ENCODE results near the gene CAMK1D. TPM values are rescaled to one million over a fixed set of nuclear protein-coding genes. Genes with fewer than 3 reads are reported as not detected.
"Not testable (repeated sequence)": the region's sequence is repeated elsewhere in the genome, so short reads cannot be mapped to it uniquely, and the experiment has no call there.

The CAMK1D gene
- total and polyA plus RNA-seq, 2 experiments from 2014 or later: 4.6 to 7.2 TPM

GRCh38 chr10:12327476-12327875, 21.9 kb upstream of the CAMK1D start (continued):
- no peak for TF ChIP-seq ZNF462 (CRISPR knock-in tag; IDR thresholded peaks at IDR 0.05)
- no peak for TF ChIP-seq EZH2phosphoT487 (IDR thresholded peaks at IDR 0.05; ENCODE audit: unreplicated experiment)
- no peak for TF ChIP-seq ETS1 (IDR thresholded peaks at IDR 0.05)
- no peak for TF ChIP-seq JUNB (IDR thresholded peaks at IDR 0.05; ENCODE audit: unreplicated experiment)
- TF ChIP-seq ZNF114 (CRISPR knock-in tag; IDR thresholded peaks at IDR 0.05): no peak
- no peak for TF ChIP-seq ZNF331 (CRISPR knock-in tag; IDR thresholded peaks at IDR 0.05; ENCODE audit: low read depth)

DNA sequence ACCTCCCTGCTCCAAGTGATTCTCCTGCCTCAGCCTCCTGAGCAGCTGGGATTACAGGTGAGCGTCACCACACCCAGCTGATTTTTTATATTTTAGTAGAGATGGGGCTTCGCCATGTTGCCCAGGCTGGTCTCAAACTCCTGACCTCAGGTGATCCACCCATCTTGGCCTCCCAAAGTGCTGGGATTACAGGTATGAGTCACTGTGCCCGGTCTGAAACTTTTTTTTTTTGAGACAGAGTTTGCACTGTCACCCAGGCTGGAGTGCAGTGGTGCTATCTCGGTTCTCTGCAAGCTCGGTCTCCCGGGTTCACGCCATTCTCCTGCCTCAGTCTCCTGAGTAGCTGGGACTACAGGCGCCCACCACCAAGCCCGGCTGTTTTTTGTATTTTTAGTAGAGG, 21.0 kb upstream of the CAMK1D start:
- not testable (repeated sequence) for H4K20me1 ChIP-seq (replicated peaks; ENCODE audit: insufficient read depth); H3K4me1 Mint-ChIP-seq; H3K27me3 ChIP-seq (ENCODE audit: insufficient read depth); H3K27ac ChIP-seq (ENCODE audit: low read depth); H3K9me3 Mint-ChIP-seq; DNase-seq (ENCODE audit: low spot score); ATAC-seq; H3K79me2 ChIP-seq (replicated peaks; ENCODE audit: insufficient read depth); H3K27ac Mint-ChIP-seq; H3K9me2 ChIP-seq (ENCODE audit: insufficient read depth); H3K36me3 Mint-ChIP-seq (ENCODE audit: low read depth); H2AFZ ChIP-seq; H3F3A ChIP-seq (replicated peaks; ENCODE audit: low read depth); H3K36me3 ChIP-seq (ENCODE audit: insufficient read depth); H3K27me3 Mint-ChIP-seq (ENCODE audit: insufficient read depth, low read depth, poor library complexity); H3K4me3 ChIP-seq; H3K4me2 ChIP-seq; H3K4me1 ChIP-seq (ENCODE audit: insufficient read depth); H3K4me3 Mint-ChIP-seq
